ENCODE data around the gene FKBP2.

- no peak for TF ChIP-seq CTCF (IDR thresholded peaks at IDR 0.05)
- no peak for TF ChIP-seq EZH2 (IDR thresholded peaks at IDR 0.05)
Measured at GRCh38 chr11:64253043-64253442, 12.1 kb downstream of the FKBP2 start.
